HepG2 (cell line): ENCODE measurements around the gene SRD5A3.

Experiments
- EP300 ChIP-seq, 3 experiments: sonication (generic) in 1 of 3; formaldehyde crosslinking in 1 of 3; IDR thresholded peaks; 2 replicates each; pipeline versions ENCODE4 v1.5.1 to v1.6.1; 2011 to 2020; ENCODE audit warnings: low read depth in 2 of 3, low read length in 2 of 3, borderline replicate concordance in 1 of 3, improper control_type of control experiment in 1 of 3, mild to moderate bottlenecking in 1 of 3, missing genetic modification reagents in 1 of 3, moderate library complexity in 1 of 3
- TRIM22 ChIP-seq: fragments of 450-650 bp; IDR thresholded peaks from 2 replicates; pipeline ENCODE4 v1.6.1; 2017
- ZNF207 ChIP-seq: fragments of 450-650 bp; IDR thresholded peaks from 2 replicates; pipeline ENCODE4 v1.6.1; 2016; ENCODE audit warnings: antibody characterized with exemption, borderline replicate concordance

DNA sequence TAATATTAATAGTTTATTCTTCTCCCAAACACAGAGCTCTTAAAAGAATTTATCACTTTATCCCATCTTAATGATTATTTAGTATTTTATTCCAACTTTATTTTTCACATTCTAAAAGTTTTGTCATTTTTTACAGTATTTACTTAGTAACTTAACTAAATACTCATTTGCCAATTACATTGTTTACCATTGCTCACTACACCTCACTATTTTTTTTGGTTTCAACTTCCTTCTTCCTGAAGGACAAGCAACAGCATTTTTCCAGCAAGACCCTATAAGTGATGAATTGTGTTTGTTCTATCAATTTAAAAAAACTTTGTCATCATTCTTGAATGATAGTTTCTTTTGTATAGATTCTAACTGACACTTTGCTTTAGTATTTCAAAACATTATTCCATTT is 19.4 kb upstream of the SRD5A3 start:
- TF ChIP-seq EP300 (IDR thresholded peaks at IDR 0.05; ENCODE audit: low read depth in 2 of 2, low read length in 2 of 2) (no peak), EP300 (CRISPR knock-in tag; IDR thresholded peaks at IDR 0.05; ENCODE audit: borderline replicate concordance) (no peak), TRIM22 (no peak), ZNF207 (no peak)
